Measurements from ENCODE around the gene DNAH12.
"Not testable (repeated sequence)": the region's sequence is repeated elsewhere in the genome, so short reads cannot be mapped to it uniquely, and the experiment has no call there.

DNAH12 gene

GRCh38 chr3:57335283-57335938, 208.7 kb downstream of the DNAH12 start:
- Histone ChIP-seq H3K27me3 (replicated peaks; ENCODE audit: insufficient read depth, low read length) (no peaks in the 10 kb centered on the region), H3F3A (ENCODE audit: insufficient read depth, low read length) (no peaks in the 10 kb centered on the region), H3K27ac (ENCODE audit: low read length) (no peak overlapping the region), H3K9ac (ENCODE audit: low read length) (no peak overlapping the region), H2AFZ (ENCODE audit: low read length) (no peak overlapping the region), H3K4me2 (ENCODE audit: low read depth, low read length) (no peak overlapping the region), H3K4me3 (ENCODE audit: low read length) (no peak overlapping the region), H3K4me1 (ENCODE audit: low read length) (no peaks in the 10 kb centered on the region), H3K9me2 (replicated peaks; ENCODE audit: insufficient read depth, low read length) (no peaks in the 10 kb centered on the region), H3K36me3 (replicated peaks; ENCODE audit: insufficient read depth, low read length) (no peaks in the 10 kb centered on the region), H3K9me3 (replicated peaks; ENCODE audit: insufficient read depth, low read length) (no peaks in the 10 kb centered on the region), H4K20me1 (ENCODE audit: insufficient read depth, low read length) (no peaks in the 10 kb centered on the region), H3K79me2 (ENCODE audit: low read length) (no peaks in the 10 kb centered on the region)
- TF ChIP-seq EZH2 (optimal IDR thresholded peaks at IDR 0.05; ENCODE audit: low read depth, low read length) = no peak
- no peak for TF ChIP-seq EZH2phosphoT487 (IDR thresholded peaks at IDR 0.05; ENCODE audit: low read length)
- TF ChIP-seq, protein P1, sequence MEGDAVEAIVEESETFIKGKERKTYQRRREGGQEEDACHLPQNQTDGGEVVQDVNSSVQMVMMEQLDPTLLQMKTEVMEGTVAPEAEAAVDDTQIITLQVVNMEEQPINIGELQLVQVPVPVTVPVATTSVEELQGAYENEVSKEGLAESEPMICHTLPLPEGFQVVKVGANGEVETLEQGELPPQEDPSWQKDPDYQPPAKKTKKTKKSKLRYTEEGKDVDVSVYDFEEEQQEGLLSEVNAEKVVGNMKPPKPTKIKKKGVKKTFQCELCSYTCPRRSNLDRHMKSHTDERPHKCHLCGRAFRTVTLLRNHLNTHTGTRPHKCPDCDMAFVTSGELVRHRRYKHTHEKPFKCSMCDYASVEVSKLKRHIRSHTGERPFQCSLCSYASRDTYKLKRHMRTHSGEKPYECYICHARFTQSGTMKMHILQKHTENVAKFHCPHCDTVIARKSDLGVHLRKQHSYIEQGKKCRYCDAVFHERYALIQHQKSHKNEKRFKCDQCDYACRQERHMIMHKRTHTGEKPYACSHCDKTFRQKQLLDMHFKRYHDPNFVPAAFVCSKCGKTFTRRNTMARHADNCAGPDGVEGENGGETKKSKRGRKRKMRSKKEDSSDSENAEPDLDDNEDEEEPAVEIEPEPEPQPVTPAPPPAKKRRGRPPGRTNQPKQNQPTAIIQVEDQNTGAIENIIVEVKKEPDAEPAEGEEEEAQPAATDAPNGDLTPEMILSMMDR (IDR thresholded peaks at IDR 0.05; ENCODE audit: low read length) = no peak
- DNase-seq = no peak

DNA sequence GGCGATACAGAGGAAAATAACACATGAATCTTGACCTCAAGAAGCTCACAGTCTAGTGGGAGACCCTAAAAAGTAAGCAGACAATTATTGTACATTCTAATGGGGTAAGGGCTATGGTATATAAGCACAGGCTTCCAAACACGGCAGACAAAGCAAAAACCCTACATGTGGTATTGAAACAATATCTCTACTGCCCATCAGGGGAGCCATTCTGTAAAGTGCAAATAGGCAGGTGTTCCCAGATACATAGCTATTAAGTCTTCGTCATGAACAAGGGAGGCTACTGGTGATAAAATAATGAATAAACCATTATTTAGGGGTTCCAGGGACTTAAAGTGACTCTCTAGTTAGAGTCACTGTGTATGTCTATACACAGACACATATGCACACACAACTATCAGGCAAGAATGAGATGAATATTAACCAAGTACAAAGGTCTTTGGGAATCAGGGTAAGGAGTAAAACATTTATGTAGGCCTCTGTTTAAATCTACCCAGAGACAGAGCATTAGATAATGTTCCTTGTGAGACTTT, 213.0 kb downstream of the DNAH12 start:
- no peaks in the 10 kb centered on the region for H3K27me3 ChIP-seq (replicated peaks; ENCODE audit: insufficient read depth, low read length)
- no peaks in the 10 kb centered on the region for H4K20me1 ChIP-seq (ENCODE audit: insufficient read depth, low read length)
- H3K4me1 ChIP-seq (ENCODE audit: low read length) = no peaks in the 10 kb centered on the region
- H3K9me3 ChIP-seq (replicated peaks; ENCODE audit: insufficient read depth, low read length) = no peaks in the 10 kb centered on the region
- TF ChIP-seq, protein P1 (IDR thresholded peaks at IDR 0.05; ENCODE audit: low read length) = no peak
- no peak for TF ChIP-seq EZH2 (optimal IDR thresholded peaks at IDR 0.05; ENCODE audit: low read depth, low read length)
- no peak for TF ChIP-seq EZH2phosphoT487 (IDR thresholded peaks at IDR 0.05; ENCODE audit: low read length)
- no peak overlapping the region for H3K27ac ChIP-seq (ENCODE audit: low read length)
- DNase-seq = no peak
- H3K9me2 ChIP-seq (replicated peaks; ENCODE audit: insufficient read depth, low read length) = no peaks in the 10 kb centered on the region
- no peak overlapping the region for H3K4me3 ChIP-seq (ENCODE audit: low read length)
- H3K4me2 ChIP-seq (ENCODE audit: low read depth, low read length) = no peak overlapping the region
- no peak overlapping the region for H3K9ac ChIP-seq (ENCODE audit: low read length)
- H3K79me2 ChIP-seq (ENCODE audit: low read length) = no peaks in the 10 kb centered on the region
- H2AFZ ChIP-seq (ENCODE audit: low read length) = no peak overlapping the region
- no peaks in the 10 kb centered on the region for H3K36me3 ChIP-seq (replicated peaks; ENCODE audit: insufficient read depth, low read length)
- H3F3A ChIP-seq (ENCODE audit: insufficient read depth, low read length) = no peaks in the 10 kb centered on the region

DNA sequence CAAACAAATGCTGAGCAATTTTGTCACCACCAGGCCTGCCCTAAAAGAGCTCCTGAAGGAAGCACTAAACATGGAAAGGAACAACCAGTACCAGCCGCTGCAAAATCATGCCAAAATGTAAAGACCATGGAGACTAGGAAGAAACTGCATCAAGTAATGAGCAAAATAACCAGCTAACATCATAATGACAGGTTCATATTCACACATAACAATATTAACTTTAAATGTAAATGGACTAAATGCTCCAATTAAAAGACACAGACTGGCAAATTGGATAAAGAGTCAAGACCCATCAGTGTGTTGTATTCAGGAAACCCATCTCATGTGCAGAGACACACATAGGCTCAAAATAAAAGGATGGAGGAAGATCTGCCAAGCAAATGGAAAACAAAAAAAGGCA, 217.6 kb downstream of the DNAH12 start:
- H3K9me3 ChIP-seq (replicated peaks; ENCODE audit: insufficient read depth, low read length); H3K36me3 ChIP-seq (replicated peaks; ENCODE audit: insufficient read depth, low read length); H2AFZ ChIP-seq (ENCODE audit: low read length); H3K9me2 ChIP-seq (replicated peaks; ENCODE audit: insufficient read depth, low read length); H3K4me1 ChIP-seq (ENCODE audit: low read length); H3K79me2 ChIP-seq (ENCODE audit: low read length); H3K4me2 ChIP-seq (ENCODE audit: low read depth, low read length); H3K27me3 ChIP-seq (replicated peaks; ENCODE audit: insufficient read depth, low read length); H3F3A ChIP-seq (ENCODE audit: insufficient read depth, low read length); DNase-seq; H4K20me1 ChIP-seq (ENCODE audit: insufficient read depth, low read length); H3K4me3 ChIP-seq (ENCODE audit: low read length); H3K27ac ChIP-seq (ENCODE audit: low read length); H3K9ac ChIP-seq (ENCODE audit: low read length): not testable (repeated sequence)

GRCh38 chr3:57314204-57314603, 229.9 kb downstream of the DNAH12 start:
- Histone ChIP-seq H3K36me3 (replicated peaks; ENCODE audit: insufficient read depth, low read length) (no peaks in the 10 kb centered on the region), H2AFZ (ENCODE audit: low read length) (no peak overlapping the region), H3K4me2 (ENCODE audit: low read depth, low read length) (no peak overlapping the region), H3K79me2 (ENCODE audit: low read length) (no peaks in the 10 kb centered on the region), H3K27ac (ENCODE audit: low read length) (no peak overlapping the region), H3K9ac (ENCODE audit: low read length) (no peak overlapping the region), H3K27me3 (replicated peaks; ENCODE audit: insufficient read depth, low read length) (no peaks in the 10 kb centered on the region), H3K4me1 (ENCODE audit: low read length) (no peaks in the 10 kb centered on the region), H4K20me1 (ENCODE audit: insufficient read depth, low read length) (no peaks in the 10 kb centered on the region), H3K9me2 (replicated peaks; ENCODE audit: insufficient read depth, low read length) (no peaks in the 10 kb centered on the region), H3K9me3 (replicated peaks; ENCODE audit: insufficient read depth, low read length) (no peaks in the 10 kb centered on the region), H3F3A (ENCODE audit: insufficient read depth, low read length) (no peaks in the 10 kb centered on the region), H3K4me3 (ENCODE audit: low read length) (no peak overlapping the region)
- DNase-seq = no peak
- no peak for TF ChIP-seq EZH2 (optimal IDR thresholded peaks at IDR 0.05; ENCODE audit: low read depth, low read length)

Measured in MM.1S (cell line).